DND-41 (cell line): Measurements from ENCODE around the gene ZIC2.

Experiments
- ATAC-seq: fragments of 200-7000 bp; cut with Tn5 transposase; 3 replicates; pipeline ENCODE4 v1.9.1; 2021; ENCODE audit warnings: low read depth; ENCODE audit not compliant: insufficient read depth
- DNase-seq: peaks from one replicate; pipeline ENCODE4 v3.0.0-alpha.2; 2020
- H2AFZ ChIP-seq: 2 replicates; pipeline ENCODE4 v1.6.0; 2012; ENCODE audit warnings: low read depth, low read length
- H3K27ac ChIP-seq: 2 replicates; pipeline ENCODE4 v1.5.1; 2012; ENCODE audit warnings: low read length, inconsistent platforms
- H3K27me3 ChIP-seq: fragments of 200-600 bp; sonication (generic); 2 replicates; pipeline ENCODE4 v1.6.0; 2012; ENCODE audit warnings: low read length, mild to moderate bottlenecking, inconsistent platforms; ENCODE audit not compliant: insufficient read depth, poor library complexity
- H3K36me3 ChIP-seq: 2 replicates; pipeline ENCODE4 v1.5.1; 2012; ENCODE audit warnings: low read length, inconsistent platforms; ENCODE audit not compliant: insufficient read depth
- H3K4me1 ChIP-seq: 2 replicates; pipeline ENCODE4 v1.5.1; 2012; ENCODE audit warnings: mild to moderate bottlenecking, low read length; ENCODE audit not compliant: insufficient read depth
- H3K4me2 ChIP-seq: 2 replicates; pipeline ENCODE4 v1.6.0; 2012; ENCODE audit warnings: mild to moderate bottlenecking, moderate library complexity, low read length, inconsistent platforms; ENCODE audit not compliant: insufficient read depth
- H3K4me3 ChIP-seq, 2 experiments: fragments of 200-600 bp in 1 of 2; shearing (Covaris generic) in 1 of 2; 2 replicates each; pipeline ENCODE4 v1.5.1; 2012 to 2016; ENCODE audit warnings: inconsistent platforms in 2 of 2, low read length in 2 of 2, mild to moderate bottlenecking in 2 of 2, low read depth in 1 of 2, moderate library complexity in 1 of 2
- H3K79me2 ChIP-seq: 2 replicates; pipeline ENCODE4 v1.6.0; 2012; ENCODE audit warnings: low read length, inconsistent platforms; ENCODE audit not compliant: insufficient read depth
- H3K9ac ChIP-seq: 2 replicates; pipeline ENCODE4 v1.6.0; 2012; ENCODE audit warnings: low read depth, mild to moderate bottlenecking, inconsistent platforms, low read length, moderate library complexity
- H3K9me3 ChIP-seq: 2 replicates; pipeline ENCODE4 v1.5.1; 2012; ENCODE audit warnings: low read length, moderate library complexity, mild to moderate bottlenecking, inconsistent platforms; ENCODE audit not compliant: insufficient read depth, severe bottlenecking
- H4K20me1 ChIP-seq: 2 replicates; pipeline ENCODE4 v1.6.0; 2012; ENCODE audit warnings: low read length; ENCODE audit not compliant: insufficient read depth
- EZH2 ChIP-seq: IDR thresholded peaks from 3 replicates; pipeline ENCODE4 v1.6.1; 2012; ENCODE audit warnings: borderline replicate concordance, low read depth, mild to moderate bottlenecking, moderate library complexity, low read length, inconsistent platforms; ENCODE audit not compliant: severe bottlenecking
- TF ChIP-seq, protein P1 (sequence below): IDR thresholded peaks from 2 replicates; pipeline ENCODE4 v1.5.1; 2012; ENCODE audit warnings: borderline replicate concordance, low read length, moderate library complexity, mild to moderate bottlenecking; ENCODE audit not compliant: poor library complexity, severe bottlenecking; ENCODE audit errors: extremely low read depth

The ZIC2 gene

GRCh38 chr13:99990126-99990977 lies 8.8 kb downstream of the ZIC2 start:
- Histone ChIP-seq H3K27me3 (no peaks in the 10 kb centered on the region), H3K36me3 (no peaks in the 10 kb centered on the region), H3K4me1 (peaks cover 17% of the 10 kb centered on the region), H3K27ac (no peak overlapping the region), H3K4me3 (no peak overlapping the region), H3K79me2 (no peaks in the 10 kb centered on the region), H4K20me1 (no peaks in the 10 kb centered on the region), H2AFZ (no peak overlapping the region), H3K4me2 (no peak overlapping the region), H3K9me3 (no peaks in the 10 kb centered on the region), H3K9ac (no peak overlapping the region)
- no peak for TF ChIP-seq EZH2
- TF ChIP-seq, protein P1, sequence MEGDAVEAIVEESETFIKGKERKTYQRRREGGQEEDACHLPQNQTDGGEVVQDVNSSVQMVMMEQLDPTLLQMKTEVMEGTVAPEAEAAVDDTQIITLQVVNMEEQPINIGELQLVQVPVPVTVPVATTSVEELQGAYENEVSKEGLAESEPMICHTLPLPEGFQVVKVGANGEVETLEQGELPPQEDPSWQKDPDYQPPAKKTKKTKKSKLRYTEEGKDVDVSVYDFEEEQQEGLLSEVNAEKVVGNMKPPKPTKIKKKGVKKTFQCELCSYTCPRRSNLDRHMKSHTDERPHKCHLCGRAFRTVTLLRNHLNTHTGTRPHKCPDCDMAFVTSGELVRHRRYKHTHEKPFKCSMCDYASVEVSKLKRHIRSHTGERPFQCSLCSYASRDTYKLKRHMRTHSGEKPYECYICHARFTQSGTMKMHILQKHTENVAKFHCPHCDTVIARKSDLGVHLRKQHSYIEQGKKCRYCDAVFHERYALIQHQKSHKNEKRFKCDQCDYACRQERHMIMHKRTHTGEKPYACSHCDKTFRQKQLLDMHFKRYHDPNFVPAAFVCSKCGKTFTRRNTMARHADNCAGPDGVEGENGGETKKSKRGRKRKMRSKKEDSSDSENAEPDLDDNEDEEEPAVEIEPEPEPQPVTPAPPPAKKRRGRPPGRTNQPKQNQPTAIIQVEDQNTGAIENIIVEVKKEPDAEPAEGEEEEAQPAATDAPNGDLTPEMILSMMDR, result no peak
- ATAC-seq, result no peak
- no peak for DNase-seq

- ATAC-seq, result no peak
- TF ChIP-seq, protein P1, result no peak
- TF ChIP-seq EZH2, result no peak
- H3K27ac ChIP-seq, result no peak overlapping the region
- H3K9ac ChIP-seq, result no peak overlapping the region
- H3K4me2 ChIP-seq, result no peak overlapping the region
- peaks cover 17% of the 10 kb centered on the region for H3K4me1 ChIP-seq
- H3K27me3 ChIP-seq, result no peaks in the 10 kb centered on the region
- H3K79me2 ChIP-seq, result no peaks in the 10 kb centered on the region
- H3K4me3 ChIP-seq, result no peak overlapping the region
- H3K36me3 ChIP-seq, result no peaks in the 10 kb centered on the region
- no peaks in the 10 kb centered on the region for H4K20me1 ChIP-seq
- H3K9me3 ChIP-seq, result no peaks in the 10 kb centered on the region
- H2AFZ ChIP-seq, result no peak overlapping the region
- DNase-seq, result no peak
Observed at GRCh38 chr13:99991013-99991827, 9.6 kb downstream of the ZIC2 start.

DNA sequence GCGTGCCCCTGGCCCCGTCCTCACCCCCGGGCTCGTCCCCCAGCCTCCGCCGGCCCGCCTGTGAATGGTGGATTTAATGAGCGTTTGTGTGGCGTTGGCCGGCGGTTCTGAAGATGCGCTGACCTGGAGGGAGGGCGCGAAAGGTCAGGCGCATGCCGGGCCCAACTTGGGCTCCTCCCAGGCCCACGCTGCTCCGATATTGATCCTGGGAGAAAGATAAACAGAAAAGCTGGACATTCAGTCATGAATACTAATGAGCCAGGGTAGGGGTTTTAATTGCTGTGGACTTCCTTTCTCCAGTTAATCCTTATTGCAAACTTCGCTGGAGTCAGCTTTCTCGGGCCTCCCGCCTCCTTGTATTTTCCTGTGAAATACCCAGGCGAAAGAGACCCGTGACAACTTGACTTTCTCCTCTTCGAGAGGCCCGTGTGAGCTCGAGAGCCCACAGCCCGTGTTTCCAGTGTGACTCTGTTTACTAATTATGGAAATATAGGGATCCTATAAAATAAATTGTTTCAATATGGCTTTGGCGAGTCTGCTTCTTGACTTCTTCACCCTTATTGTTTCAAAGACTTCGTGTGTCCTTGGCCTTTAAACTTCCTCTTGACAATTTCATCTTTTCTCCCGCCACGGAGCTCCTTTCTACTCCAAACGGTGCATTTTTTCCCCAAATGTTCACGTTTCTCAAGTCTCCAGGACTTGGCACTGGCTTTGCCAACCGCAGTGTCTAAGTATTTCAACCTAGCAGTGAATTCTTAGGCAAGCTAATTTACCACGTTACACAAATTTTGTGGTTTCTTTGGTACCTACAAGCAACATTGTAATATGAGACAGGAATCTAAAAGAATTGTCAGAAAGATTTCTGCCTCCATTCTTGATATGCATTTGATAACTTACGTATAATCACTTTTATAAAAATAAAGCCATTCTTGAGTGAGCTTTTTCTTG lies 10.5 kb downstream of the ZIC2 start:
- Histone ChIP-seq H3K4me2 (no peak overlapping the region), H3K9me3 (no peaks in the 10 kb centered on the region), H3K27me3 (no peaks in the 10 kb centered on the region), H2AFZ (no peak overlapping the region), H3K36me3 (no peaks in the 10 kb centered on the region), H3K9ac (no peak overlapping the region), H4K20me1 (no peaks in the 10 kb centered on the region), H3K79me2 (no peaks in the 10 kb centered on the region), H3K4me3 (no peak overlapping the region), H3K4me1 (peaks cover 17% of the 10 kb centered on the region), H3K27ac (no peak overlapping the region)
- ATAC-seq (no peak), DNase-seq (no peak)
- TF ChIP-seq, protein P1, result no peak
- no peak for TF ChIP-seq EZH2
